H1 (cell line): Measurements from ENCODE around the gene TPRA1. TPM values are rescaled to one million over a fixed set of nuclear protein-coding genes. Genes with fewer than 3 reads are reported as not detected.

ENCODE experiments used
- CTCF ChIA-PET: fragments of 300-600 bp; sonication (Branson Sonifier 250); formaldehyde crosslinking; loops from one replicate; lab custom pipeline; 2021; ENCODE audit not compliant: partially characterized antibody; lab: Charles Lee
- POLR2A ChIA-PET: fragments of 300-600 bp; sonication (Branson Sonifier 250); formaldehyde crosslinking; loops from one replicate; lab custom pipeline; 2021; ENCODE audit warnings: inconsistent platforms; ENCODE audit not compliant: partially characterized antibody; lab: Charles Lee
- DNase-seq, 2 experiments: peaks; one replicate each; pipeline versions ENCODE4 v3.0.0 to v3.0.0-alpha.2; 2010 to 2022; ENCODE audit warnings: low spot score in 2 of 2, low read depth in 1 of 2, mixed read lengths in 1 of 2
- FAIRE-seq: peaks from 2 replicates; lab custom pipeline; 2011; peaks lifted over from hg19 to GRCh38; lab: Jason Lieb, UNC
- H2AFZ ChIP-seq: 2 replicates; pipeline ENCODE4 v1.8.1; 2012; ENCODE audit warnings: low read length, inconsistent platforms
- H2AK5ac ChIP-seq: 2 replicates; pipeline ENCODE4 v1.6.1; 2013; ENCODE audit warnings: low read depth, low read length
- H2BK120ac ChIP-seq: replicated peaks from 2 replicates; pipeline ENCODE3; 2013; ENCODE audit warnings: low read depth, low read length, inconsistent platforms
- H2BK12ac ChIP-seq: 2 replicates; pipeline ENCODE4 v1.6.1; 2013; ENCODE audit warnings: low read depth, low read length
- H2BK15ac ChIP-seq: 2 replicates; pipeline ENCODE4 v1.6.1; 2013; ENCODE audit warnings: low read length
- H2BK20ac ChIP-seq: 2 replicates; pipeline ENCODE4 v1.6.1; 2013; ENCODE audit warnings: low read length
- H2BK5ac ChIP-seq: 2 replicates; pipeline ENCODE4 v1.6.1; 2013; ENCODE audit warnings: low read depth, low read length
- H3K14ac ChIP-seq: 2 replicates; pipeline ENCODE4 v1.6.1; 2013; ENCODE audit warnings: inconsistent platforms; ENCODE audit not compliant: insufficient read length
- H3K18ac ChIP-seq: 2 replicates; pipeline ENCODE4 v1.6.1; 2013; ENCODE audit warnings: low read length; ENCODE audit errors: extremely low read depth
- H3K23ac ChIP-seq: 2 replicates; pipeline ENCODE4 v1.6.1; 2013; ENCODE audit warnings: inconsistent platforms; ENCODE audit not compliant: insufficient read length
- H3K23me2 ChIP-seq: 2 replicates; pipeline ENCODE4 v1.6.1; 2013; ENCODE audit warnings: low read depth, low read length
- H3K27ac ChIP-seq: 2 replicates; pipeline ENCODE4 v1.6.1; 2011; ENCODE audit warnings: low read depth, low read length, inconsistent platforms
- H3K27me3 ChIP-seq, 4 experiments: replicated peaks in 1 of 4; 1 replicate in 1 of 4; 2 replicates in 3 of 4; pipeline versions ENCODE4 v1.6.1 to v1.8.1; 2011 to 2013; ENCODE audit warnings: low read length in 3 of 4, mild to moderate bottlenecking in 3 of 4, inconsistent platforms in 2 of 4, mixed read lengths in 2 of 4, moderate library complexity in 1 of 4; ENCODE audit not compliant: control insufficient read depth in 3 of 4, insufficient read depth in 3 of 4; ENCODE audit errors: extremely low read depth in 1 of 4
- H3K36me3 ChIP-seq, 4 experiments: 2 replicates each; pipeline versions ENCODE4 v1.6.1 to v1.8.1; 2011 to 2013; ENCODE audit warnings: mild to moderate bottlenecking in 4 of 4, low read length in 3 of 4, moderate library complexity in 2 of 4, control low read depth in 1 of 4, inconsistent platforms in 1 of 4; ENCODE audit not compliant: insufficient read depth in 4 of 4, control insufficient read depth in 2 of 4
- H3K4ac ChIP-seq: replicated peaks from 2 replicates; pipeline ENCODE3; 2013; ENCODE audit warnings: low read length, low read depth, mixed read lengths, inconsistent platforms; ENCODE audit not compliant: insufficient read length
- H3K4me1 ChIP-seq, 4 experiments: replicated peaks in 1 of 4; 1 replicate in 1 of 4; 2 replicates in 3 of 4; pipeline versions ENCODE4 v1.6.1 to v1.8.1; 2011 to 2013; ENCODE audit warnings: low read length in 3 of 4, inconsistent platforms in 2 of 4, mixed read lengths in 1 of 4; ENCODE audit not compliant: insufficient read depth in 4 of 4, control insufficient read depth in 3 of 4
- H3K4me2 ChIP-seq, 2 experiments: 2 replicates each; pipeline versions ENCODE4 v1.6.1 to v1.8.1; 2011 to 2013; ENCODE audit warnings: low read depth in 2 of 2, low read length in 2 of 2, control low read depth in 1 of 2, inconsistent platforms in 1 of 2, mild to moderate bottlenecking in 1 of 2; ENCODE audit not compliant: insufficient read depth in 1 of 2
- H3K4me3 ChIP-seq, 4 experiments: fragments of 200-600, 300-600 bp in 1 of 4; sonication (generic), shearing (Covaris generic), sonication (Bioruptor Twin) in 1 of 4; 2 replicates each; pipeline versions ENCODE4 v1.5.1 to v1.8.1; 2011 to 2016; ENCODE audit warnings: low read length in 4 of 4, low read depth in 3 of 4, control low read depth in 2 of 4, inconsistent platforms in 2 of 4, mild to moderate bottlenecking in 2 of 4, mixed read lengths in 1 of 4, moderate library complexity in 1 of 4; ENCODE audit not compliant: insufficient read depth in 2 of 4; ENCODE audit errors: extremely low read depth in 1 of 4
- H3K56ac ChIP-seq: replicated peaks from 2 replicates; pipeline ENCODE3; 2013; ENCODE audit warnings: low read depth, mild to moderate bottlenecking, mixed read lengths, low read length, inconsistent platforms; ENCODE audit not compliant: insufficient read length
- H3K79me1 ChIP-seq: 2 replicates; pipeline ENCODE4 v1.6.1; 2013; ENCODE audit warnings: low read depth, low read length, control low read depth
- H3K79me2 ChIP-seq, 2 experiments: 2 replicates each; pipeline versions ENCODE4 v1.6.1 to v1.8.1; 2012 to 2013; ENCODE audit warnings: low read length in 2 of 2, mild to moderate bottlenecking in 2 of 2, inconsistent platforms in 1 of 2; ENCODE audit not compliant: insufficient read depth in 2 of 2, control insufficient read depth in 1 of 2
- H3K9ac ChIP-seq, 4 experiments: replicated peaks in 1 of 4; 1 replicate in 1 of 4; 2 replicates in 3 of 4; pipeline versions ENCODE4 v1.6.1 to v1.8.1; 2011 to 2013; ENCODE audit warnings: low read depth in 3 of 4, low read length in 3 of 4, control low read depth in 2 of 4, mild to moderate bottlenecking in 2 of 4, moderate library complexity in 2 of 4, inconsistent platforms in 1 of 4; ENCODE audit errors: extremely low read depth in 1 of 4
- H3K9me3 ChIP-seq, 2 experiments: 2 replicates each; pipeline versions ENCODE4 v1.6.1 to v1.8.1; 2012 to 2013; ENCODE audit warnings: mild to moderate bottlenecking in 2 of 2, moderate library complexity in 2 of 2, control low read depth in 1 of 2, inconsistent platforms in 1 of 2, low read depth in 1 of 2, low read length in 1 of 2, mixed read lengths in 1 of 2; ENCODE audit not compliant: insufficient read depth in 2 of 2
- H4K20me1 ChIP-seq, 2 experiments: replicated peaks in 1 of 2; 2 replicates each; pipeline versions ENCODE3 to v1.8.1; 2011 to 2013; ENCODE audit warnings: inconsistent platforms in 2 of 2, low read length in 2 of 2, mild to moderate bottlenecking in 1 of 2; ENCODE audit not compliant: insufficient read depth in 2 of 2, control insufficient read depth in 1 of 2
- H4K5ac ChIP-seq: 2 replicates; pipeline ENCODE4 v1.6.1; 2013; ENCODE audit warnings: low read length, low read depth, mixed read lengths, inconsistent platforms; ENCODE audit not compliant: insufficient read length
- H4K8ac ChIP-seq: 2 replicates; pipeline ENCODE4 v1.8.0; 2013; ENCODE audit warnings: mild to moderate bottlenecking, moderate library complexity, low read length, inconsistent platforms; ENCODE audit not compliant: insufficient read depth; ENCODE audit errors: extremely low read depth
- H4K91ac ChIP-seq: replicated peaks from 2 replicates; pipeline ENCODE3; 2013; ENCODE audit warnings: low read length, mixed read lengths, inconsistent platforms; ENCODE audit not compliant: insufficient read length
- ATF3 ChIP-seq: IDR thresholded peaks from 2 replicates; pipeline ENCODE4 v1.6.1; 2011; ENCODE audit warnings: low read depth, mild to moderate bottlenecking, low read length; ENCODE audit not compliant: insufficient read depth
- BCL11A ChIP-seq, 2 experiments: IDR thresholded peaks; one replicate each; pipeline ENCODE4 v1.6.1; 2011; ENCODE audit warnings: low read depth in 2 of 2, low read length in 2 of 2, mild to moderate bottlenecking in 2 of 2
- BRCA1 ChIP-seq: IDR thresholded peaks from 2 replicates; pipeline ENCODE4 v1.6.1; 2012; ENCODE audit warnings: low read depth, low read length, improper control_type of control experiment
- CBX5 ChIP-seq: fragments of 300-800, 300-1000 bp; sonication (generic); IDR thresholded peaks from 2 replicates; pipeline ENCODE4 v1.7.1; 2016; ENCODE audit warnings: antibody characterized with exemption, low read length, low read depth
- CTCF ChIP-seq, 3 experiments: IDR thresholded peaks; 1 replicate in 2 of 3; 2 replicates in 1 of 3; pipeline versions ENCODE4 v1.5.1 to v1.6.1; 2011; ENCODE audit warnings: low read length in 3 of 3, mild to moderate bottlenecking in 3 of 3, inconsistent platforms in 2 of 3, low read depth in 1 of 3, moderate library complexity in 1 of 3; ENCODE audit not compliant: insufficient read depth in 1 of 3; ENCODE audit errors: control extremely low read depth in 1 of 3
- POLR2AphosphoS5 ChIP-seq: IDR thresholded peaks from 2 replicates; pipeline ENCODE4 v1.6.1; 2011; ENCODE audit warnings: low read depth, low read length
- SP2 ChIP-seq: IDR thresholded peaks from 2 replicates; pipeline ENCODE4 v1.6.1; 2012; ENCODE audit warnings: mild to moderate bottlenecking, low read length, inconsistent platforms
- WGBS, 2 experiments: shearing (Covaris generic) in 1 of 2; methylation state at CpG; one replicate each; pipeline versions ENCODE4 v1.1.6 to v1.1.7; 2013 to 2015; ENCODE audit warnings: low lambda C conversion rate in 2 of 2, mixed read lengths in 2 of 2, inconsistent platforms in 1 of 2, low coverage in 1 of 2, missing lambda C conversion rate in 1 of 2; ENCODE audit not compliant: insufficient replicate concordance in 2 of 2, insufficient coverage in 1 of 2, insufficient read length in 1 of 2; ENCODE audit errors: extremely low coverage in 1 of 2, missing lambda C conversion rate in 1 of 2; 5-methylcytosine and 5-hydroxymethylcytosine counted together
- polyA plus RNA-seq, 7 experiments: library from polyadenylated mRNA; depleted of rRNA in 3 of 7; stranded (reverse) in 5 of 7; unstranded in 2 of 7; fragments of >200 nt in 5 of 7; fragments of 200-250 nt in 2 of 7; gene quantifications; 1 replicate in 5 of 7; 2 replicates in 1 of 7; 4 replicates in 1 of 7; pipeline versions ENCODE4 v1.2.1 to v1.2.3, GENCODE V29; 2011 to 2013; ENCODE audit warnings: missing spikeins in 2 of 7, mixed read lengths in 2 of 7
- total RNA-seq: library from RNA; stranded (reverse); fragmentation: NEBNext Ultra II Directional; extraction: Animal tissue kit (Norgen Biotek cat#: 25700); gene quantifications from 2 replicates; pipeline ENCODE4 v1.2.1, GENCODE V29; 2021

The TPRA1 gene
- total and polyA plus RNA-seq, 2 of the 8 experiments (the other 6 are each of a cell fraction or from before 2014, with no cell fraction given) = 18.8 to 38.5 TPM

GRCh38 chr3:127573401-127573800 is 17.1 kb downstream of the TPRA1 start:
- CTCF ChIA-PET = interaction anchor here (0.8 to 3.9 kb wide), 5 partner anchors 8 to 24 kb away, joined by 4 to 77 read pairs (median 9); partner anchors contain the start of genes MCM2 and TPRA1

More at GRCh38 chr3:127573401-127573800, 17.1 kb downstream of the TPRA1 start:
- DNase-seq (no peak), FAIRE-seq (no peak)
- Histone ChIP-seq H3K27me3 (no peaks in the 10 kb centered on the region), H3K4me3 (no peak overlapping the region), H2AFZ (no peak overlapping the region), H3K9ac (no peak overlapping the region), H4K5ac (no peak overlapping the region), H4K8ac (no peak overlapping the region), H3K4me2 (no peak overlapping the region), H3K56ac (no peak overlapping the region), H2BK5ac (no peak overlapping the region), H3K36me3 (peaks cover 0 to 5% (median 2%) of the 10 kb centered on the region in 4 experiments; a peak in 5 of 8 replicates), H2BK20ac (no peak overlapping the region), H3K23me2 (no peaks in the 10 kb centered on the region; the same call in 1 of the 2 replicates), H3K4ac (no peak overlapping the region), H3K79me2 (no peaks in the 10 kb centered on the region), H3K14ac (no peak overlapping the region), H3K79me1 (no peaks in the 10 kb centered on the region; the same call in 1 of the 2 replicates), H2BK15ac (no peak overlapping the region), H4K20me1 (peaks cover 0 to 9% of the 10 kb centered on the region in 2 experiments), H3K27ac (no peak overlapping the region), H2BK12ac (no peak overlapping the region), H2BK120ac (no peak overlapping the region), H4K91ac (no peak overlapping the region), H3K18ac (no peak overlapping the region), H3K9me3 (no peaks in the 10 kb centered on the region), H3K23ac (no peak overlapping the region), H2AK5ac (no peak overlapping the region), H3K4me1 (peaks cover 0 to 3% (median 2%) of the 10 kb centered on the region in 4 experiments; a peak in 1 of 7 replicates)
- TF ChIP-seq BRCA1 = no peak
- no peak for TF ChIP-seq CBX5
- TF ChIP-seq BCL11A (IDR thresholded peaks at IDR 0.05; ENCODE audit: low read depth in 2 of 2, low read length in 2 of 2) = no peak
- no peak for TF ChIP-seq SP2
- no peak for TF ChIP-seq POLR2AphosphoS5
- TF ChIP-seq ATF3 = no peak
- no peak for TF ChIP-seq CTCF (IDR thresholded peaks at IDR 0.05; ENCODE audit: control extremely low read depth in 1 of 3, insufficient read depth in 1 of 3, low read depth in 1 of 3, low read length in 3 of 3)
- whole genome bisulfite sequencing, 2 experiments = 91% methylated on average over 13 of the region's 14 CpGs; no CpG with 5 or more reads in 1 of the 2 experiments
- POLR2A ChIA-PET = interaction anchor here (1.4 to 3.0 kb wide), 3 partner anchors 17 to 258 kb away, joined by 3 to 12 read pairs (median 10); partner anchors contain the start of genes MCM2 and TPRA1
